ENCODE measurements around the gene GSTM5.

- no peak for TF ChIP-seq CTCF (conservative IDR thresholded peaks at IDR 0.05)
- TF ChIP-seq EZH2 (IDR thresholded peaks at IDR 0.05; ENCODE audit: low read depth), result no peak
These were observed 6.6 kb upstream of the GSTM5 start for GRCh38 chr1:109705411-109705810.
